B cell (primary cell): Measurements from ENCODE around the gene MAG. TPM values are rescaled to one million over a fixed set of nuclear protein-coding genes. Genes with fewer than 3 reads are reported as not detected.

Experiments used
- ATAC-seq: fragments of 200-7000 bp; cut with Tn5 transposase; one replicate; pipeline ENCODE4 v1.10.0; 2021; ENCODE audit warnings: low read depth, mild to moderate bottlenecking, moderate number of reproducible peaks, moderate library complexity
- CTCF ChIA-PET: fragments of 350-600 bp; sonication (Branson Sonifier 250); formaldehyde crosslinking; loops from one replicate; lab custom pipeline; 2021; ENCODE audit warnings: antibody characterized with exemption, inconsistent platforms; lab: Charles Lee
- POLR2A ChIA-PET: fragments of 350-600 bp; sonication (Branson Sonifier 250); formaldehyde crosslinking; loops from one replicate; lab custom pipeline; 2021; ENCODE audit warnings: antibody characterized with exemption; lab: Charles Lee
- DNase-seq: peaks from one replicate; pipeline ENCODE4 v3.0.0; 2013
- H2AFZ ChIP-seq: 2 replicates; pipeline ENCODE4 v1.6.1; 2012; ENCODE audit warnings: mild to moderate bottlenecking, low read depth, low read length; ENCODE audit not compliant: insufficient read depth, poor library complexity, severe bottlenecking
- H3K27ac ChIP-seq, 2 donors: 1 replicate in 1 of 2; 2 replicates in 1 of 2; pipeline ENCODE4 v1.5.1; 2012 to 2013; ENCODE audit warnings: low read length in 2 of 2, mild to moderate bottlenecking in 2 of 2, moderate library complexity in 1 of 2
- H3K27me3 ChIP-seq, 4 experiments: fragments of 200-600 bp in 1 of 4; sonication (generic) in 1 of 4; replicated peaks in 1 of 4; 1 replicate in 2 of 4; 2 replicates in 2 of 4; pipeline versions ENCODE4 v1.6.1 to v1.7.0; 2013 to 2016; ENCODE audit warnings: low read length in 3 of 4, mild to moderate bottlenecking in 2 of 4, mixed read lengths in 1 of 4, moderate library complexity in 1 of 4; ENCODE audit not compliant: insufficient read depth in 4 of 4, control insufficient read depth in 3 of 4; ENCODE audit errors: control extremely low read depth in 1 of 4
- H3K36me3 ChIP-seq, 2 experiments: replicated peaks in 1 of 2; 1 replicate in 1 of 2; 2 replicates in 1 of 2; pipeline versions ENCODE4 v1.6.1 to v1.7.1; 2013; ENCODE audit warnings: low read length in 1 of 2; ENCODE audit not compliant: insufficient read depth in 2 of 2, control insufficient read depth in 1 of 2; ENCODE audit errors: control extremely low read depth in 1 of 2, extremely low read depth in 1 of 2
- H3K4me1 ChIP-seq, 2 donors: fragments of 200-600 bp in 1 of 2; sonication (generic) in 1 of 2; 1 replicate in 1 of 2; 2 replicates in 1 of 2; pipeline versions ENCODE4 v1.5.1 to v1.6.1; 2013 to 2017; ENCODE audit warnings: low read length in 2 of 2; ENCODE audit not compliant: control insufficient read depth in 2 of 2, insufficient read depth in 2 of 2
- H3K4me2 ChIP-seq: replicated peaks from 2 replicates; pipeline ENCODE3; 2012; ENCODE audit warnings: mild to moderate bottlenecking, low read depth, low read length; ENCODE audit not compliant: poor library complexity, severe bottlenecking
- H3K4me3 ChIP-seq, 5 experiments: fragments of 200-600 bp in 1 of 5; sonication (generic) in 1 of 5; 1 replicate in 3 of 5; 2 replicates in 2 of 5; pipeline versions ENCODE4 v1.5.1 to v1.7.0; 2011 to 2016; ENCODE audit warnings: low read length in 4 of 5, mild to moderate bottlenecking in 4 of 5, low read depth in 2 of 5, control low read depth in 1 of 5, moderate library complexity in 1 of 5; ENCODE audit not compliant: insufficient read depth in 1 of 5; ENCODE audit errors: control extremely low read depth in 1 of 5, extremely low read depth in 1 of 5
- H3K79me2 ChIP-seq: fragments of 200-600 bp; sonication (generic); one replicate; pipeline ENCODE4 v1.6.0; 2016; ENCODE audit warnings: low read length; ENCODE audit not compliant: control insufficient read depth, insufficient read depth
- H3K9ac ChIP-seq: fragments of 200-600 bp; sonication (generic); 2 replicates; pipeline ENCODE4 v1.6.1; 2017; ENCODE audit warnings: mild to moderate bottlenecking, low read length, moderate library complexity
- H3K9me3 ChIP-seq, 3 donors: one replicate each; pipeline versions ENCODE4 v1.6.1 to v1.7.1; 2013; ENCODE audit warnings: low read length in 2 of 3; ENCODE audit not compliant: control insufficient read depth in 2 of 3, insufficient read depth in 1 of 3; ENCODE audit errors: control extremely low read depth in 1 of 3
- H4K20me1 ChIP-seq: 2 replicates; pipeline ENCODE4 v1.6.0; 2012; ENCODE audit warnings: mild to moderate bottlenecking, low read length; ENCODE audit not compliant: insufficient read depth, control insufficient read depth, poor library complexity, severe bottlenecking
- H3K27ac Mint-ChIP-seq: one replicate; pipeline ENCODE4 v1.8.0; 2021; ENCODE audit warnings: mixed read lengths
- H3K27me3 Mint-ChIP-seq: one replicate; pipeline ENCODE4 v1.8.0; 2021; ENCODE audit warnings: mixed read lengths
- H3K4me1 Mint-ChIP-seq: one replicate; pipeline ENCODE4 v1.8.0; 2021; ENCODE audit warnings: mixed read lengths
- H3K4me3 Mint-ChIP-seq: one replicate; pipeline ENCODE4 v1.8.0; 2021; ENCODE audit warnings: mixed read lengths
- H3K9me3 Mint-ChIP-seq: one replicate; pipeline ENCODE4 v1.8.0; 2022; ENCODE audit warnings: mixed read lengths; ENCODE audit not compliant: insufficient read depth
- EZH2 ChIP-seq: IDR thresholded peaks from 2 replicates; pipeline ENCODE4 v1.6.1; 2012; ENCODE audit warnings: borderline replicate concordance, low read depth, mild to moderate bottlenecking, moderate library complexity, low read length; ENCODE audit not compliant: insufficient read depth, poor library complexity, severe bottlenecking
- WGBS: methylation state at CpG from one replicate; pipeline ENCODE4 v1.1.5; 2013; ENCODE audit warnings: missing lambda C conversion rate; ENCODE audit not compliant: insufficient coverage; 5-methylcytosine and 5-hydroxymethylcytosine counted together
- intact Hi-C: fragments of 100-400 bp; cut with micrococcal nuclease; formaldehyde crosslinking; loops from one replicate; pipeline ENCODE4 v1.10.0; 2022
- polyA plus RNA-seq: library from polyadenylated mRNA; depleted of rRNA; stranded (reverse); fragments of >200 nt; gene quantifications from 2 replicates; pipeline ENCODE4 v1.2.3, GENCODE V29; 2012
- total RNA-seq, 2 donors: library from RNA; stranded (reverse); fragments of 120-200 nt in 1 of 2; gene quantifications; 1 replicate in 1 of 2; 2 replicates in 1 of 2; pipeline versions ENCODE4 v1.2.3 to v1.2.4, GENCODE V29; 2013 to 2022
- TF ChIP-seq, protein P1 (sequence below): fragments of 200-600 bp; IDR thresholded peaks from one replicate; pipeline ENCODE4 v1.8.0; 2022; ENCODE audit warnings: antibody characterized with exemption, mild to moderate bottlenecking

Gene MAG
- total and polyA plus RNA-seq, 2 donors (not counting 1 experiment from before 2014, with no cell fraction given), result 0.12 to 0.58 TPM

DNA sequence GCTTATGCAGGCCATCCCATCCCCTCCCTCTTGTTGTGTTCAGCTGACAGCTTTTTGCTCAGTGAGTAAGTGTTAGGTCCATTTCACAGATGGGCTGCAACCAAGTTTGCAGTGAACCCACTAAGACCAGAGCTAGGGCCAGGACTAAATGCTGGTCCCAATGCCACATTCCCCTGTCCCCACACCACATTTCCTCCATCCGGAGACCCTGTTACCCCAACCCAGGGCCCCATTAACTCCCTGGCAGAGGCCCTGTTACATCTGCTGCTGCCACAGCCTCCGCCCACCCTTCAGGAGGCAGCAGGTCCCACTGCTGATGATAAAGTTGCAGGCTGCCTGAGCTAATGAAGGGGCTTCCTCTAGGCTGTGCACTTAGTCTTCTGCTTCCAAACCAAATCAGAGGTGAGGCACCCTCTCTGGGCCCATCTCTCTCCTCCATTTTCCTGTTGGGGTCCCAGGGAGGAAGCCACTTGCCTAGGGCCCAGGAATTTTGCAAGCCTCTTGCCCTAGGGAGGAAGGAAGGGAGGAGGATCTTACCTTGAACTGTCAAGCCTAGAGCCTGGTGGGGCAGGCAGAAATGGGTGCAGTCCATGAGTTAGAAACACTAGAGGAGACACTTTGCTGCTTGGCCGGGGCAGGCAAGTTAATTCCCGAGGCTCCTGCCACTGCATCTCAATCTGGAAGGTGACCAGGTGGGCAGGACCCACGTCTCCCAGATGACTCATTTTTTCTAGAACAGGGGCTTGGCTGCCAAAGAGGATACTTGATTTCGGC, 26.6 kb upstream of the MAG start:
- ATAC-seq, result no peak

More for the DNA sequence above, 26.6 kb upstream of the MAG start:
- Mint-ChIP-seq H3K9me3 (no peaks in the 10 kb centered on the region), H3K27me3 (no peaks in the 10 kb centered on the region), H3K27ac (peak overlapping the region; percentile 91), H3K4me3 (peak overlapping the region; percentile 78), H3K4me1 (peaks cover 41% of the 10 kb centered on the region)
- peak; percentile 19 for DNase-seq
- Histone ChIP-seq H3K9ac (no peak overlapping the region), H3K27me3 (no peaks in the 10 kb centered on the region), H3K4me2 (no peak overlapping the region), H3K4me1 (peaks cover 28 to 43% of the 10 kb centered on the region in 2 donors), H3K27ac (peak overlapping the region in 1 of 2 donors; percentile 51), H3K36me3 (peaks cover 0 to 10% of the 10 kb centered on the region in 2 experiments), H2AFZ (no peak overlapping the region), H3K4me3 (no peak overlapping the region), H4K20me1 (peaks cover 20% of the 10 kb centered on the region), H3K79me2 (peaks cover 20% of the 10 kb centered on the region), H3K9me3 (no peaks in the 10 kb centered on the region)
- intact Hi-C loops, result loop anchor here (5.0 kb wide), 1 partner anchor 198 kb away; no protein-coding TSS in a partner anchor
- 71% methylated on average over 6 of the region's 6 CpGs for WGBS
- TF ChIP-seq, protein P1, sequence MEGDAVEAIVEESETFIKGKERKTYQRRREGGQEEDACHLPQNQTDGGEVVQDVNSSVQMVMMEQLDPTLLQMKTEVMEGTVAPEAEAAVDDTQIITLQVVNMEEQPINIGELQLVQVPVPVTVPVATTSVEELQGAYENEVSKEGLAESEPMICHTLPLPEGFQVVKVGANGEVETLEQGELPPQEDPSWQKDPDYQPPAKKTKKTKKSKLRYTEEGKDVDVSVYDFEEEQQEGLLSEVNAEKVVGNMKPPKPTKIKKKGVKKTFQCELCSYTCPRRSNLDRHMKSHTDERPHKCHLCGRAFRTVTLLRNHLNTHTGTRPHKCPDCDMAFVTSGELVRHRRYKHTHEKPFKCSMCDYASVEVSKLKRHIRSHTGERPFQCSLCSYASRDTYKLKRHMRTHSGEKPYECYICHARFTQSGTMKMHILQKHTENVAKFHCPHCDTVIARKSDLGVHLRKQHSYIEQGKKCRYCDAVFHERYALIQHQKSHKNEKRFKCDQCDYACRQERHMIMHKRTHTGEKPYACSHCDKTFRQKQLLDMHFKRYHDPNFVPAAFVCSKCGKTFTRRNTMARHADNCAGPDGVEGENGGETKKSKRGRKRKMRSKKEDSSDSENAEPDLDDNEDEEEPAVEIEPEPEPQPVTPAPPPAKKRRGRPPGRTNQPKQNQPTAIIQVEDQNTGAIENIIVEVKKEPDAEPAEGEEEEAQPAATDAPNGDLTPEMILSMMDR, result no peak
- TF ChIP-seq EZH2, result no peak
- POLR2A ChIA-PET, result interaction anchor here (0.6 to 1.6 kb wide), 4 partner anchors 21 to 635 kb away, joined by 3 to 8 read pairs (median 6); partner anchors contain the start of gene NFKBID
- CTCF ChIA-PET, result interaction anchor here (0.6 to 2.2 kb wide), 9 partner anchors 14 to 230 kb away, joined by 3 to 7 read pairs (median 4); no protein-coding TSS in a partner anchor
